ENCODE results near the gene C4BPA.

The C4BPA gene

GRCh38 chr1:207128336-207128921 lies 24.4 kb downstream of the C4BPA start:
- DNase-seq = no peak

- DNase-seq = no peak
These were observed 25.0 kb downstream of the C4BPA start for GRCh38 chr1:207129053-207129452.

- DNase-seq = no peak
These were observed 26.4 kb downstream of the C4BPA start for GRCh38 chr1:207130252-207131036.

GRCh38 chr1:207131163-207131562 lies 27.1 kb downstream of the C4BPA start:
- no peak for DNase-seq

GRCh38 chr1:207134581-207134980 lies 30.5 kb downstream of the C4BPA start:
- DNase-seq = no peak

GRCh38 chr1:207139616-207140015 lies 35.6 kb downstream of the C4BPA start:
- no peak for DNase-seq

- DNase-seq = no peak
These were observed 36.5 kb downstream of the C4BPA start for GRCh38 chr1:207140536-207140935.

- no peak for DNase-seq
These were observed 41.5 kb downstream of the C4BPA start for GRCh38 chr1:207145401-207146058.

- no peak for DNase-seq
These were observed 47.9 kb downstream of the C4BPA start for GRCh38 chr1:207151920-207152319.

- no peak for DNase-seq
These were observed 48.9 kb downstream of the C4BPA start for GRCh38 chr1:207152792-207153468.

GRCh38 chr1:207155028-207155427 lies 51.0 kb downstream of the C4BPA start:
- DNase-seq = no peak

GRCh38 chr1:207156095-207156494 lies 52.1 kb downstream of the C4BPA start:
- no peak for DNase-seq

- no peak for DNase-seq
These were observed 52.8 kb downstream of the C4BPA start for GRCh38 chr1:207156826-207157225.

- DNase-seq = no peak
These were observed 60.1 kb downstream of the C4BPA start for GRCh38 chr1:207164086-207164485.

- no peak for DNase-seq
These were observed 68.3 kb downstream of the C4BPA start for GRCh38 chr1:207172321-207172720.

- DNase-seq = no peak
These were observed 68.9 kb downstream of the C4BPA start for GRCh38 chr1:207172885-207173284.

- no peak for DNase-seq
These were observed 69.4 kb downstream of the C4BPA start for GRCh38 chr1:207173396-207173795.

- DNase-seq = no peak
These were observed 70.9 kb downstream of the C4BPA start for GRCh38 chr1:207174913-207175312.

- DNase-seq = no peak
These were observed 75.0 kb downstream of the C4BPA start for GRCh38 chr1:207179036-207179435.

- no peak for DNase-seq
These were observed 77.8 kb downstream of the C4BPA start for GRCh38 chr1:207181847-207182246.

- no peak for DNase-seq
These were observed 82.5 kb downstream of the C4BPA start for GRCh38 chr1:207186503-207186902.

- no peak for DNase-seq
These were observed 84.9 kb downstream of the C4BPA start for GRCh38 chr1:207188901-207189300.

- DNase-seq = no peak
These were observed 87.0 kb downstream of the C4BPA start for GRCh38 chr1:207191061-207191460.

- DNase-seq = no peak
These were observed 87.7 kb downstream of the C4BPA start for GRCh38 chr1:207191776-207192175.
